SIG-M5 treated with dmso at 0.1 percent for 504 hours (cell line): Measurements from ENCODE around the gene FCMR.

ENCODE experiments used
- DNase-seq: peaks from one replicate; lab custom pipeline; 2025; ENCODE audit not compliant: unreplicated experiment; lab: John Stamatoyannopoulos, UW

The FCMR gene

GRCh38 chr1:206902702-206903101 lies 19.0 kb downstream of the FCMR start:
- no peak for DNase-seq

- no peak for DNase-seq
Measured at GRCh38 chr1:206901944-206902343, 19.8 kb downstream of the FCMR start.

GRCh38 chr1:206900149-206900548 lies 21.6 kb downstream of the FCMR start:
- DNase-seq = no peak

GRCh38 chr1:206899717-206900116 lies 22.0 kb downstream of the FCMR start:
- DNase-seq = no peak

GRCh38 chr1:206898915-206899431 lies 22.8 kb downstream of the FCMR start:
- no peak for DNase-seq

- DNase-seq = no peak
Measured at GRCh38 chr1:206898089-206898914, 23.4 kb downstream of the FCMR start.

- no peak for DNase-seq
Measured at GRCh38 chr1:206897175-206897574, 24.6 kb downstream of the FCMR start, which contains the start of gene IL24. Gene IL24 (plus strand): TSS chr1:206897443. CDS start chr1:206897833, 390 bp downstream.

GRCh38 chr1:206896261-206896660 lies 25.5 kb downstream of the FCMR start:
- DNase-seq = no peak

- DNase-seq = peak; percentile 16
Measured at GRCh38 chr1:206895837-206896242, 25.9 kb downstream of the FCMR start.

GRCh38 chr1:206895325-206895724 lies 26.4 kb downstream of the FCMR start:
- no peak for DNase-seq

- no peak for DNase-seq
Measured at GRCh38 chr1:206893380-206893779, 28.4 kb downstream of the FCMR start.

GRCh38 chr1:206892351-206892984 lies 29.3 kb downstream of the FCMR start:
- DNase-seq = peak; percentile 33

GRCh38 chr1:206891412-206891811 lies 30.3 kb downstream of the FCMR start:
- DNase-seq = no peak

GRCh38 chr1:206890125-206891060 lies 31.3 kb downstream of the FCMR start:
- peak; percentile 57 for DNase-seq

- DNase-seq = no peak
Measured at GRCh38 chr1:206887701-206888100, 34.0 kb downstream of the FCMR start.

GRCh38 chr1:206886831-206887230 lies 34.9 kb downstream of the FCMR start:
- DNase-seq = no peak

- no peak for DNase-seq
Measured at GRCh38 chr1:206885341-206886060, 36.2 kb downstream of the FCMR start.

- DNase-seq = no peak
Measured at GRCh38 chr1:206883876-206884275, 37.9 kb downstream of the FCMR start.

- no peak for DNase-seq
Measured at GRCh38 chr1:206883160-206883559, 38.6 kb downstream of the FCMR start.

- DNase-seq = peak; percentile 32
Measured at GRCh38 chr1:206882555-206882954, 39.2 kb downstream of the FCMR start.
